ENCODE measurements around the gene AGO1.

GRCh38 chr1:35881850-35882273 lies 1.1 kb upstream of the AGO1 start:
- TF ChIP-seq POLR2A (IDR thresholded peaks at IDR 0.05) (no peak), CTCF (IDR thresholded peaks at IDR 0.05) (no peak)
